Endometrial microvascular endothelial cells (primary cell): Measurements from ENCODE around the gene PBXIP1. TPM values are rescaled to one million over a fixed set of nuclear protein-coding genes. Genes with fewer than 3 reads are reported as not detected.

Experiments
- in situ Hi-C: cut with HindIII; loops from 2 replicates; pipeline ENCODE4 v1.10.0; 2017; ENCODE audit warnings: low sequenced_read_pairs, low pct_unique_long_range_greater_than_20kb; ENCODE audit errors: inconsistent ontology term
- total RNA-seq: library from RNA; depleted of rRNA; stranded (reverse); fragments of >200 nt; gene quantifications from one replicate; pipeline ENCODE4 v1.2.3, GENCODE V29; 2015; ENCODE audit errors: inconsistent ontology term

The PBXIP1 gene
- total RNA-seq = 34.9 TPM

GRCh38 chr1:154955718-154956543 lies at the start of gene PBXIP1:
Gene PBXIP1 (minus strand): TSS chr1:154956099. CDS start chr1:154953721, 2,378 bp downstream.
- in situ Hi-C loops = no loop called here

- in situ Hi-C loops = no loop called here
Observed at GRCh38 chr1:155005076-155006011, 49.4 kb upstream of the PBXIP1 start.

- in situ Hi-C loops = no loop called here
Observed at GRCh38 chr1:155004352-155005075, 48.6 kb upstream of the PBXIP1 start.

GRCh38 chr1:155003766-155004351 lies 48.0 kb upstream of the PBXIP1 start:
- in situ Hi-C loops = no loop called here

- in situ Hi-C loops = no loop called here
Observed at GRCh38 chr1:155003227-155003765, 47.4 kb upstream of the PBXIP1 start.

GRCh38 chr1:155002464-155003226 lies 46.7 kb upstream of the PBXIP1 start, which contains the start of gene ZBTB7B:
Gene ZBTB7B (plus strand): TSS chr1:155002802. CDS start chr1:155014661, 11,859 bp downstream.
- in situ Hi-C loops = no loop called here

- in situ Hi-C loops = no loop called here
Observed at GRCh38 chr1:155001675-155002463, 46.0 kb upstream of the PBXIP1 start.

DNA sequence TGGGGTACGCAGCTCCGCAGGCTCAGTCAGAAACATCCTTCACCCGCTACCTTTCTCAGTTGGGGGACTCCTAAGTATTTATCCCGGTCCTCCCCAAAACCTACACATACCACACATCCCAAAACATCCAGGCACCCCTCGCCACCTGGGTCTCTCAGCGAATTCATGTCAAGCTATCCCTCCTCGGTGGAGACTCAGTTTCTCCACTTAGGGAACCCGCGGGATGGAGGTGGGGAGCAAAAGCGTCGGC lies 45.5 kb upstream of the PBXIP1 start:
- in situ Hi-C loops = no loop called here

- in situ Hi-C loops = no loop called here
Observed at GRCh38 chr1:155000726-155001424, 45.0 kb upstream of the PBXIP1 start.

- in situ Hi-C loops = no loop called here
Observed at GRCh38 chr1:155000411-155000725, 44.5 kb upstream of the PBXIP1 start.

DNA sequence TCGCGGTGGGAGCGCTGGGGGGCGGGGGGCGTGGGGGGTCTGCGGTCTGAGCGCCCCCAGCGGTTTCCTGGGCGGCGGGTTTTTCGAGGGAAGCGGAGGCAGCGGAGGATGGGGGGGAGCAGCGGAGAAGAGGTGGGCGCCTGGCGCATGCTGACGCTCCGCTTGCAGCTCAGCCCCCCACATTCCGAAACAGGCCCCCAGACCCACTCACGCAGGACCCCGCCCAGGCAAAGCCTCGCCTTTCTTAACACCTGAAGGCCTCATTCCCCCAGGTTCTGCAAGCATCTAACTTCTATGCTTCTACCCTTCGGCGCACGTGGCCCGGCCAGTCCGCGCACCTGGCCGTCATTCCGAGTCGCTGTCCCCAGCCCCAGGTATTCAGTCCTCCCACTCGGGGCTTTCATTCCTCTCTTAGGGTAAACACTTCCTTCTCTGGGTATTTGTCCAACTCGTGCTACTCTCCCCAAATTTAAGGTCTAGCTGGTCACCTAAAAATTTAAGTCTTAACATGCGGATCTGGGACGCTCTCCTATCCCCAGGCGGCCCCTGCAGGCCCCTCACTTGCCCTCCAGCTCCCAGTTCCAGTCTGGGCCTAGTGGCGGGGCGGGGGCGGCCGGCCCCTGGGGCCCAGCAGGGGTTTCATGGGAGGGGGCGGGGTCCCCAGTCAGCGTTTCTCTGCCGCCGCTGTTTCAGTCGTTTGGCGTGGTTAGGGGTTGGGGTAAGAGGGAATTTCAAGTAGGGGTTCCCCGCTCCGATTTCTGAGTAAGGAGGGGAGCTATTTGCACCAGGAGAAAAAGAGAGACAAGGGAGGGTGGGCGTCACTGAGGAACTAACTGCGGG lies 43.9 kb upstream of the PBXIP1 start:
- in situ Hi-C loops = no loop called here

GRCh38 chr1:154998818-154999570 lies 43.1 kb upstream of the PBXIP1 start:
- in situ Hi-C loops = no loop called here

GRCh38 chr1:154998201-154998780 lies 42.4 kb upstream of the PBXIP1 start:
- in situ Hi-C loops = no loop called here

GRCh38 chr1:154996966-154997701 lies 41.2 kb upstream of the PBXIP1 start:
- in situ Hi-C loops = no loop called here
